ENCODE data around the gene CD109.
"Not testable (repeated sequence)": the region's sequence is repeated elsewhere in the genome, so short reads cannot be mapped to it uniquely, and the experiment has no call there.

CD109 gene

DNA sequence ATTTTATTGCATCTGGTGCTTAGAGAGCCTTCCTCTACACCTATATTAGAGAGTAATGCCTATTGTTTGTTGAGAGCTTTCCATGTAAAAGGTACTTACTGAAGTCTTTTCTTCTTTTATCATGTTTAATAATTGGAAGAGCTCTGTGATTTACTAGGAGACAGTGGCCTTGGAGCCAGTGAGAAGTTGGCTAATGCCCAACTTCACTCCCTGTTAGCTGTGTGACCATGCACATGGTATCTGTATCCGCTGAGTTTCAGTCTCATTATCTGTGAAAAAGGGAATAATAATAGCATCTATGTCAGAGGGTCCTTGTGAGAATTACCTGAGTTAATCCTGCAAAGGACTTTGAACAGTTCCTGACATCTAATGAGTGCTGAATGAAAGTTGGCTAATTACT lies 105.0 kb downstream of the CD109 start:
- Histone ChIP-seq H3K27me3 (ENCODE audit: insufficient read depth, low read length) (no peaks in the 10 kb centered on the region), H3K27ac (ENCODE audit: low read length) (no peak overlapping the region), H3K4me1 (ENCODE audit: insufficient read depth, low read length) (no peaks in the 10 kb centered on the region), H3K36me3 (ENCODE audit: insufficient read depth, low read depth, low read length) (no peaks in the 10 kb centered on the region), H3K9ac (ENCODE audit: low read depth, low read length) (no peak overlapping the region), H3K4me3 (ENCODE audit: low read length) (no peak overlapping the region), H3K9me3 (ENCODE audit: insufficient read depth, low read depth, low read length) (no peaks in the 10 kb centered on the region)

DNA sequence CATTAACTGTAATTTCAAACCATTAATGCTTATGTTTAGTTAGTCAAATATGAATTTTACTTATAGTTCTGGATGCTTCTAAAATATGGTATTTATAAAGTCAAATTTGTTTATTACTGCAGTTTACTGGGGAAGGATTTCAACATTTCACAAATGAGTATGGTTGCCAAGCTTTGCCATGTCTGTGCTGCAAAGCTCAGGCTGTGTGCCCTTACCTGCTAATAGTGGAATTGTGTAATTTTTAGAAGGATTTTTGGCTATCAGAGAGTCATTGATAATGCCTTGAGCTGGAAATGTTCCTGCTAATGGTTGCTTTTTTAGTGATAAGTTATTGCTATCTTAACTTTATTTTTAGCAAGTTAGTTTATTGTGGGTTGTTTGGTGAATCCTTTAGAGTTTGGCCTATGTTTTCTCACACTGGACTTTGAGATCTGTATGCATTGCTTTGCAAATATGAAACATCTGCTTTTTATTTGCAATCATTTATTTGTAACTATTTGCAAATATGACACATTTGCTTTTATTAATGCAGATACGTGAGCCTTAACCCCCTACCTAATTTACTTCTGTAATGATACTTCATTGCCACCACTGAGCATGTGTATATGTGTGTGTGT lies 105.8 kb downstream of the CD109 start:
- Histone ChIP-seq H3K9me3 (ENCODE audit: insufficient read depth, low read depth, low read length) (no peaks in the 10 kb centered on the region), H3K36me3 (ENCODE audit: insufficient read depth, low read depth, low read length) (no peaks in the 10 kb centered on the region), H3K9ac (ENCODE audit: low read depth, low read length) (no peak overlapping the region), H3K4me1 (ENCODE audit: insufficient read depth, low read length) (no peaks in the 10 kb centered on the region), H3K27me3 (ENCODE audit: insufficient read depth, low read length) (no peaks in the 10 kb centered on the region), H3K4me3 (ENCODE audit: low read length) (no peak overlapping the region), H3K27ac (ENCODE audit: low read length) (no peak overlapping the region)

DNA sequence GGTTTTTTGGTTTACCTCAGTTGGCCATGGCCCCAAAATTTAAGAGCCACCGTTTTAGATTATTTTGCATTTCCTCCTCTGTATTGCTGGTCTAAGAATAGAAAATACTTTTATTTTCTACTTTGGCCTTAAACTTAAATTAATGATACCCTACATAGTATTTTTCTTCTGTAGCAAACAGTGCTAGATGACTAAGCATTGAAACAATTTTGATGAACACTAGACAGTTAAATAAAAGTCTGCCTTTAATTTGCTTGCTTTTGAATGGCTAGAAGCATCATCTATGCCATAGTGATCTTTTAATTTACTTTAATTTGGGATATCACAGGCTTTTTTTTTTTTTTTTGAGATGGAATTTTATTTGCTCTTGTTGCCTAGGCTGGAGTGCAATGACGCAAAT lies 106.4 kb downstream of the CD109 start:
- Histone ChIP-seq H3K9ac (ENCODE audit: low read depth, low read length) (no peak overlapping the region), H3K27me3 (ENCODE audit: insufficient read depth, low read length) (no peaks in the 10 kb centered on the region), H3K4me3 (ENCODE audit: low read length) (no peak overlapping the region), H3K9me3 (ENCODE audit: insufficient read depth, low read depth, low read length) (no peaks in the 10 kb centered on the region), H3K4me1 (ENCODE audit: insufficient read depth, low read length) (no peaks in the 10 kb centered on the region), H3K36me3 (ENCODE audit: insufficient read depth, low read depth, low read length) (no peaks in the 10 kb centered on the region), H3K27ac (ENCODE audit: low read length) (no peak overlapping the region)

DNA sequence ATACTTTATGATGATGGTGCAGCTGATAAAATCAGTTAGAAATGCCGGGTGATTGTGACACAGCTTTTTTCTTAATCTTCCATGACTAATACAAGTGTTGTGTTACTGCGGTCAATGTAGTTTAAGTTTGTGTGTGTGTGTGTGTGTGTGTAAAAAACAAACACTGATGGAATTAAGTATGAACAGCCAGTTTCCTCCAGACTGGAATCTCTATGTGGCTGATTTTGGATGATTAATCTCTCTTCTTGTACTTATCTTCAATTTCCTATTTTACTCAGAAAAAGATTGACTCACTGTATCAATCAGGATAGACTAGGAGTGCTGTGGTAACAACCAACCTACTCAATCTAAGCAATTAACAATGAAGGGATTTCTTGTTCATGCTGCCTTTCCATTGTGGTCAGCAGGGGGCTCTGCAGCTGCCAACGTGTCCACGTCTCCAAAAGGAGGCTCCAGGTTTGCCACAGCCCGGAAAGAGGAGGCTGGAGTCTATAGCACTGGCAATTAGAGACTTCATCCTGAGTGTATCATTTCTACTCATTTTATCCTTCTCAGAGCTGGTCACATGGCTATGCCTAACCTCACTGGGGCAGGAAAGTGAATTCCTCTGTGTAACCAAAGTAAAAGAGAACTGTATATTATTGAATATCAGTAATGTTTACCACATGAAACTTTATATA lies 107.7 kb downstream of the CD109 start:
- Histone ChIP-seq H3K36me3 (ENCODE audit: insufficient read depth, low read depth, low read length) (no peaks in the 10 kb centered on the region), H3K4me3 (ENCODE audit: low read length) (no peak overlapping the region), H3K4me1 (ENCODE audit: insufficient read depth, low read length) (no peaks in the 10 kb centered on the region), H3K27ac (ENCODE audit: low read length) (no peak overlapping the region), H3K9me3 (ENCODE audit: insufficient read depth, low read depth, low read length) (no peaks in the 10 kb centered on the region), H3K27me3 (ENCODE audit: insufficient read depth, low read length) (no peaks in the 10 kb centered on the region), H3K9ac (ENCODE audit: low read depth, low read length) (no peak overlapping the region)

DNA sequence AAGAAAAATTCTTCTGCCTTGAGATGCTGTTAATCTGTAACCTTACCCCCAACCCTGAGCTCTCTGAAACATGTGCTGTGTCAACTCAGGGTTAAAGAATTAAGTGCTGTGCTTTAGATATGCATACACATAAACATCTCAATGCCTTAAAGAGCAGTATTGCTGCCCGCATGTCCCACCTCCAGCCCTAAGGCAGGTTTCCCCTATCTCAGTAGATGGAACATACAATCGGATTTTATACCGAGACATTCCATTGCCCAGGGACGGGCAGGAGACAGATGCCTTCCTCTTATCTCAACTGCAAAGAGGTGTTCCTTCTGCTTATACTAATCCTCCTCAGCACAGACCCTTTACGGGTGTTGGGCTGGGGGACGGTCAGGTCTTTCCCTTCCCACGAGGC lies 109.2 kb downstream of the CD109 start:
- not testable (repeated sequence) for H3K9ac ChIP-seq (ENCODE audit: low read depth, low read length); H3K27ac ChIP-seq (ENCODE audit: low read length); H3K4me1 ChIP-seq (ENCODE audit: insufficient read depth, low read length)

DNA sequence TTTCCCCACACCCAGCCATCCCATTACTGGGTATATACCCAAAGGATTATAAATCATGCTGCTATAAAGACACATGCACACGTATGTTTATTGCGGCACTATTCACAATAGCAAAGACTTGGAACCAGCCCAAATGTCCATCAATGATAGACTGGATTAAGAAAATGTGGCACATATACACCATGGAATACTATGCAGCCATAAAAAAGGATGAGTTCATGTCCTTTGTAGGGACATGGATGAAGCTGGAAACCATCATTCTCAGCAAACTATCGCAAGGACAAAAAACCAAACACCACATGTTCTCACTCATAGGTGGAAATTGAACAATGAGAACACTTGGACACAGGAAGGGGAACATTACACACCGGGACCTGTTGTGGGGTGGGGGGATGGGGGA lies 110.0 kb downstream of the CD109 start:
- not testable (repeated sequence) for H3K4me3 ChIP-seq (ENCODE audit: low read length); H3K9ac ChIP-seq (ENCODE audit: low read depth, low read length); H3K27ac ChIP-seq (ENCODE audit: low read length); H3K4me1 ChIP-seq (ENCODE audit: insufficient read depth, low read length); H3K36me3 ChIP-seq (ENCODE audit: insufficient read depth, low read depth, low read length); H3K27me3 ChIP-seq (ENCODE audit: insufficient read depth, low read length); H3K9me3 ChIP-seq (ENCODE audit: insufficient read depth, low read depth, low read length)

More for the DNA sequence above, 109.2 kb downstream of the CD109 start:
- not testable (repeated sequence) for H3K36me3 ChIP-seq (ENCODE audit: insufficient read depth, low read depth, low read length); H3K4me3 ChIP-seq (ENCODE audit: low read length); H3K27me3 ChIP-seq (ENCODE audit: insufficient read depth, low read length); H3K9me3 ChIP-seq (ENCODE audit: insufficient read depth, low read depth, low read length)

DNA sequence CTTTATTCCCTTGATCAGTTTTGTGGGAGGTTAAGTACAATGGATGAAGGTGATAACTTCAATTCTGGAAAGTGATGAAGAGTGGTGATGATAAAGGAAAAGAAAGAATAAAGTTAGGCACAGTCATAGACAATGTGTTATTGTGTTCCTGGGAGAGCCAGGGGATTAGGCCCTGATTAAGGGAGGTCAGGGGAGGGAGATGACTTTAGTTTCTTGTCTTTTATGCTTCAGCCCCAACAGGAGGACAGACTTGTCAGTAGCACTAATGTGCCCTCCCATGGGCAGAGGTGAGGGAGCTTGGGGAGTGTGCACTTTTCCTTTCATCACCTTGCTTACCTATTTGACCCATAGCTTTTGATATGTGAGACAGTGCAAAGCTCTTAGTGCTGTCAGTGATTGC lies 115.7 kb downstream of the CD109 start:
- Histone ChIP-seq H3K36me3 (ENCODE audit: insufficient read depth, low read depth, low read length) (no peaks in the 10 kb centered on the region), H3K4me3 (ENCODE audit: low read length) (no peak overlapping the region), H3K4me1 (ENCODE audit: insufficient read depth, low read length) (no peaks in the 10 kb centered on the region), H3K27ac (ENCODE audit: low read length) (no peak overlapping the region), H3K27me3 (ENCODE audit: insufficient read depth, low read length) (no peaks in the 10 kb centered on the region), H3K9ac (ENCODE audit: low read depth, low read length) (no peak overlapping the region), H3K9me3 (ENCODE audit: insufficient read depth, low read depth, low read length) (no peaks in the 10 kb centered on the region)

DNA sequence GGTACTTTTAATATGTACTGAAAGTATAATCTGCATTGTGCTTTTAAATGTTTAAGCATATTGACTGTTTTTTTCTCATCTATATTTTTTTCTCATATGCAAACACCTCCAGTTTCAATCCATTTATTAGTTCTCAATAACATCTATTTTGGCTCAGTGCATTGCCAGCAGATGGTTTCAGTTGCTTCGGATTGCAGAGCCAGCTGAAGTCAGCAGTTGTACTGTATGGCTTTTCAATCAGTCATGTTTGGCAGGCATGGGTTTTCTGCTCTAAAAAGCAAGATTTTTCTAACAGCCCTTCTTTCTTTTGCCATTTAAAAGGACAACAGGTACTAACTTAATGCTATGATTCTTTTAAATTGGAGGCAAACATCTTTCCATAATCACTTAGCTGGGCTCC lies 121.2 kb downstream of the CD109 start:
- no peak overlapping the region for H3K4me3 ChIP-seq (ENCODE audit: low read length)
- H3K4me1 ChIP-seq (ENCODE audit: insufficient read depth, low read length) = no peaks in the 10 kb centered on the region
- no peak overlapping the region for H3K27ac ChIP-seq (ENCODE audit: low read length)
- H3K9ac ChIP-seq (ENCODE audit: low read depth, low read length) = no peak overlapping the region
- peaks cover 2% of the 10 kb centered on the region; the same call in 1 of the 2 replicates for H3K9me3 ChIP-seq (ENCODE audit: insufficient read depth, low read depth, low read length)
- H3K27me3 ChIP-seq (ENCODE audit: insufficient read depth, low read length) = no peaks in the 10 kb centered on the region
- no peaks in the 10 kb centered on the region for H3K36me3 ChIP-seq (ENCODE audit: insufficient read depth, low read depth, low read length)

DNA sequence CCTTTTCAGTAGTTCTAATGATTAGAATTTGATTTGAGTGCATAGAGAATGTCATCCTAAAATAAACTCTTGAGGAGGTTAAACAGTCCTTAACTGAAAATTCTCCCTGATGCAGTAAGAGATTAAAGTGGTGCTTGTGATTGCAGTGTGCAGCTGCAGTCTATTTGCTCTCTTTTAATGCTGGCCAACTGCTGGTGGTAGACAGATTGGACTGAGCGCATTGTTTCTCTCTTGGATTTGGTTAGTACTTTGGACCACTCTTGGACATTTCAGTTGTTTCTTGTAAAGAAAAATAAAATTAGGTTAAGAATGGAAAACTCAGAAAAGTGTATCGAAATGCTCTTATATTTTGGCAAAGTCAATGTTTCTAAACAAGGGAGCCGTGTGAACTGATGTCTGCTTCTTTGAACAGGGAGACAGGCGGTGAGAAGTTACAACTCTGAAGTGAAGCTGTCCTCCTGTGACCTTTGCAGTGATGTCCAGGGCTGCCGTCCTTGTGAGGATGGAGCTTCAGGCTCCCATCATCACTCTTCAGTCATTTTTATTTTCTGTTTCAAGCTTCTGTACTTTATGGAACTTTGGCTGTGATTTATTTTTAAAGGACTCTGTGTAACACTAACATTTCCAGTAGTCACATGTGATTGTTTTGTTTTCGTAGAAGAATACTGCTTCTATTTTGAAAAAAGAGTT lies 127.2 kb downstream of the CD109 start:
- Histone ChIP-seq H3K9me3 (ENCODE audit: insufficient read depth, low read depth, low read length) (peaks cover 2% of the 10 kb centered on the region; the same call in 1 of the 2 replicates), H3K27me3 (ENCODE audit: insufficient read depth, low read length) (no peaks in the 10 kb centered on the region), H3K4me1 (ENCODE audit: insufficient read depth, low read length) (no peaks in the 10 kb centered on the region), H3K36me3 (ENCODE audit: insufficient read depth, low read depth, low read length) (no peaks in the 10 kb centered on the region), H3K27ac (ENCODE audit: low read length) (no peak overlapping the region), H3K9ac (ENCODE audit: low read depth, low read length) (no peak overlapping the region), H3K4me3 (ENCODE audit: low read length) (no peak overlapping the region)

DNA sequence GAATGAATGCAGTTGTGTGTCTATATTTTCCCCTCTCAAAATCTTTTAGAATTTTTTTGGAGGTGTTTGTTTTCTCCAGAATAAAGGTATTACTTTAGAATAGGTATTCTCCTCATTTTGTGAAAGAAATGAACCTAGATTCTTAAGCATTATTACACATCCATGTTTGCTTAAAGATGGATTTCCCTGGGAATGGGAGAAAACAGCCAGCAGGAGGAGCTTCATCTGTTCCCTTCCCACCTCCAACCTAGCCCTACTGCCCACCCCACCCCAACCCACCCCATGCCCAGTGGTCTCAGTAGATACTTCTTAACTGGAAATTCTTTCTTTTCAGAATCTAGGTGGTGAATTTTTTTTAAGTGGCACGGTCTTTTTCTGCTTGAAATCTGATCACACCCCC lies 127.8 kb downstream of the CD109 start:
- Histone ChIP-seq H3K27me3 (ENCODE audit: insufficient read depth, low read length) (no peaks in the 10 kb centered on the region), H3K4me3 (ENCODE audit: low read length) (no peak overlapping the region), H3K9ac (ENCODE audit: low read depth, low read length) (no peak overlapping the region), H3K27ac (ENCODE audit: low read length) (no peak overlapping the region), H3K4me1 (ENCODE audit: insufficient read depth, low read length) (no peaks in the 10 kb centered on the region), H3K36me3 (ENCODE audit: insufficient read depth, low read depth, low read length) (no peaks in the 10 kb centered on the region), H3K9me3 (ENCODE audit: insufficient read depth, low read depth, low read length) (peaks cover 2% of the 10 kb centered on the region; the same call in 1 of the 2 replicates)

DNA sequence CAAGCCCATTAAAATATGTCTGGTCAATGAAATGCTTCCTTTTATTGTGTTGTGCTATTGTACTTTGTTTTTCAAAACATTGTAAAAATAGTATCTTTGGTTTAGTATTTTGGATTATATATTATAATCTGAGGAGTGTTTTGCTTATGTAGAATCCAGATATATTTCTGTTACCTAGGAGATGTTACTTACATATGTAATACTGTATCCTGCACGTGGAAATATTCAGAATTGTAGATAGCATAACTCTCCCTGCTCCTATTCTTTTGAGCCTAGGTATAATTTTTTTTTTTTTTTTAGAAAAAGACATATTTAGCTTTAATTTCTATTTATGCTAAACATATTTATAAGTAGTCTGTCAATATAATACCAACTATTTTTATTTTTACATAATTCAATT lies 130.6 kb downstream of the CD109 start:
- H3K9me3 ChIP-seq (ENCODE audit: insufficient read depth, low read depth, low read length) = no peaks in the 10 kb centered on the region
- H3K27me3 ChIP-seq (ENCODE audit: insufficient read depth, low read length) = no peaks in the 10 kb centered on the region
- H3K9ac ChIP-seq (ENCODE audit: low read depth, low read length) = no peak overlapping the region

DNA sequence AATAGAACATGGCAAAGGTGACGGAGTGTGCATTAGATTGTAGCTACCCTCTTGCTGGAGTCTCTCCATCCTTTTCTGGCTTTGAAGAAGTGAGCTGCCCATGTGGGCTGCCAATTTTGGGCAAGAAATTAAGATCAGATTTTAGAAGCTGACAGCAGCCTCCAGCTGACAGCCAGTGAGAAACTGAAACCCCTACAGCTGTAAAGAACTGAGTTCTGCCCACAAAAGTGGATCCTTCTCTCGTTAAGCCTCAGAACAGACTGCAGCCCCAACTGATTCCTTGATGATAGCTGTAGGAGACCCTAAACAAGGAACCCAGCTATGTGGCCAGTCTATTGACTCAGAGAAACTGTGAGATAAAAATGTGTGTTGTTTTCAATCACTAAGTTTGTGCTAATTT lies 134.1 kb downstream of the CD109 start:
- H3K36me3 ChIP-seq (ENCODE audit: insufficient read depth, low read depth, low read length) = no peaks in the 10 kb centered on the region
- no peak overlapping the region for H3K27ac ChIP-seq (ENCODE audit: low read length)
- H3K27me3 ChIP-seq (ENCODE audit: insufficient read depth, low read length) = no peaks in the 10 kb centered on the region
- H3K4me1 ChIP-seq (ENCODE audit: insufficient read depth, low read length) = no peaks in the 10 kb centered on the region
- no peaks in the 10 kb centered on the region for H3K9me3 ChIP-seq (ENCODE audit: insufficient read depth, low read depth, low read length)
- H3K9ac ChIP-seq (ENCODE audit: low read depth, low read length) = no peak overlapping the region
- no peak overlapping the region for H3K4me3 ChIP-seq (ENCODE audit: low read length)

More for the DNA sequence above, 130.6 kb downstream of the CD109 start:
- Histone ChIP-seq H3K36me3 (ENCODE audit: insufficient read depth, low read depth, low read length) (no peaks in the 10 kb centered on the region), H3K4me1 (ENCODE audit: insufficient read depth, low read length) (no peaks in the 10 kb centered on the region), H3K4me3 (ENCODE audit: low read length) (no peak overlapping the region), H3K27ac (ENCODE audit: low read length) (no peak overlapping the region)

Measured in iPS-20b (cell line).